GOT3 (cell line): ENCODE results near the gene PHKB.
"Not testable (repeated sequence)": the region's sequence is repeated elsewhere in the genome, so short reads cannot be mapped to it uniquely, and the experiment has no call there.

Experiments
- DNase-seq: peaks from one replicate; lab custom pipeline; 2025; ENCODE audit warnings: mixed read lengths; lab: John Stamatoyannopoulos, UW

PHKB gene

GRCh38 chr16:47507701-47508100 lies 46.6 kb downstream of the PHKB start:
- DNase-seq, result no peak

- no peak for DNase-seq
These were observed 50.8 kb downstream of the PHKB start for GRCh38 chr16:47511882-47512281.

- DNase-seq, result no peak
These were observed 57.9 kb downstream of the PHKB start for GRCh38 chr16:47519037-47519436.

- no peak for DNase-seq
These were observed 58.4 kb downstream of the PHKB start for GRCh38 chr16:47519546-47519945.

GRCh38 chr16:47519996-47520679 lies 59.0 kb downstream of the PHKB start:
- DNase-seq, result no peak

- no peak for DNase-seq
These were observed 62.3 kb downstream of the PHKB start for GRCh38 chr16:47523342-47524006.

GRCh38 chr16:47524007-47524405 lies 62.9 kb downstream of the PHKB start:
- no peak for DNase-seq

- DNase-seq, result no peak
These were observed 67.3 kb downstream of the PHKB start for GRCh38 chr16:47528431-47528830.

- no peak for DNase-seq
These were observed 72.7 kb downstream of the PHKB start for GRCh38 chr16:47533744-47534292.

GRCh38 chr16:47538472-47538871 lies 77.3 kb downstream of the PHKB start:
- no peak for DNase-seq

GRCh38 chr16:47539707-47540670 lies 78.9 kb downstream of the PHKB start:
- DNase-seq, result not testable (repeated sequence)

GRCh38 chr16:47541135-47541534 lies 80.0 kb downstream of the PHKB start:
- not testable (repeated sequence) for DNase-seq

- DNase-seq, result not testable (repeated sequence)
These were observed 83.1 kb downstream of the PHKB start for GRCh38 chr16:47544255-47544654.

GRCh38 chr16:47551185-47551584 lies 90.1 kb downstream of the PHKB start:
- DNase-seq, result not testable (repeated sequence)

- DNase-seq, result not testable (repeated sequence)
These were observed 90.6 kb downstream of the PHKB start for GRCh38 chr16:47551767-47552166.

- DNase-seq, result no peak
These were observed 92.9 kb downstream of the PHKB start for GRCh38 chr16:47553853-47554564.

GRCh38 chr16:47554587-47554986 lies 93.5 kb downstream of the PHKB start:
- not testable (repeated sequence) for DNase-seq

GRCh38 chr16:47561286-47561685 lies 100.2 kb downstream of the PHKB start:
- DNase-seq, result no peak

GRCh38 chr16:47562366-47562765 lies 101.2 kb downstream of the PHKB start:
- no peak for DNase-seq

- DNase-seq, result no peak
These were observed 104.3 kb downstream of the PHKB start for GRCh38 chr16:47565454-47565853.

- DNase-seq, result no peak
These were observed 106.2 kb downstream of the PHKB start for GRCh38 chr16:47567321-47567720.

GRCh38 chr16:47568351-47568750 lies 107.2 kb downstream of the PHKB start:
- no peak for DNase-seq
